Epithelial cell of proximal tubule (primary cell): ENCODE data around the gene HOXB9. TPM values are rescaled to one million over a fixed set of nuclear protein-coding genes. Genes with fewer than 3 reads are reported as not detected.
A peak's percentile ranks its signal among the peaks of the same experiment; 100 is the strongest.

Source experiments
- DNase-seq: peaks from one replicate; pipeline ENCODE4 v3.0.0-alpha.2; 2011; ENCODE audit warnings: low read depth
- H3K4me3 ChIP-seq: 2 replicates; pipeline ENCODE4 v1.5.1; 2011; ENCODE audit warnings: low read depth, mild to moderate bottlenecking, low read length
- total RNA-seq: library from RNA; depleted of rRNA; stranded (reverse); fragments of >200 nt; gene quantifications from 2 replicates; pipeline ENCODE4 v1.2.3, GENCODE V29; 2015
- TF ChIP-seq, protein P1 (sequence below): conservative IDR thresholded peaks from 2 replicates; pipeline ENCODE4 v1.5.1; 2012; ENCODE audit warnings: low read depth, mild to moderate bottlenecking, low read length

The HOXB9 gene
- total RNA-seq, 1 donor from 2014 or later, result 74.5 TPM

GRCh38 chr17:48609033-48609432, 17.1 kb downstream of the HOXB9 start:
- peak overlapping the region; percentile 86 for H3K4me3 ChIP-seq
- TF ChIP-seq, protein P1, sequence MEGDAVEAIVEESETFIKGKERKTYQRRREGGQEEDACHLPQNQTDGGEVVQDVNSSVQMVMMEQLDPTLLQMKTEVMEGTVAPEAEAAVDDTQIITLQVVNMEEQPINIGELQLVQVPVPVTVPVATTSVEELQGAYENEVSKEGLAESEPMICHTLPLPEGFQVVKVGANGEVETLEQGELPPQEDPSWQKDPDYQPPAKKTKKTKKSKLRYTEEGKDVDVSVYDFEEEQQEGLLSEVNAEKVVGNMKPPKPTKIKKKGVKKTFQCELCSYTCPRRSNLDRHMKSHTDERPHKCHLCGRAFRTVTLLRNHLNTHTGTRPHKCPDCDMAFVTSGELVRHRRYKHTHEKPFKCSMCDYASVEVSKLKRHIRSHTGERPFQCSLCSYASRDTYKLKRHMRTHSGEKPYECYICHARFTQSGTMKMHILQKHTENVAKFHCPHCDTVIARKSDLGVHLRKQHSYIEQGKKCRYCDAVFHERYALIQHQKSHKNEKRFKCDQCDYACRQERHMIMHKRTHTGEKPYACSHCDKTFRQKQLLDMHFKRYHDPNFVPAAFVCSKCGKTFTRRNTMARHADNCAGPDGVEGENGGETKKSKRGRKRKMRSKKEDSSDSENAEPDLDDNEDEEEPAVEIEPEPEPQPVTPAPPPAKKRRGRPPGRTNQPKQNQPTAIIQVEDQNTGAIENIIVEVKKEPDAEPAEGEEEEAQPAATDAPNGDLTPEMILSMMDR, result no peak
- no peak for DNase-seq

- TF ChIP-seq, protein P1, result no peak
These were observed 17.7 kb downstream of the HOXB9 start for GRCh38 chr17:48608494-48608834.

DNA sequence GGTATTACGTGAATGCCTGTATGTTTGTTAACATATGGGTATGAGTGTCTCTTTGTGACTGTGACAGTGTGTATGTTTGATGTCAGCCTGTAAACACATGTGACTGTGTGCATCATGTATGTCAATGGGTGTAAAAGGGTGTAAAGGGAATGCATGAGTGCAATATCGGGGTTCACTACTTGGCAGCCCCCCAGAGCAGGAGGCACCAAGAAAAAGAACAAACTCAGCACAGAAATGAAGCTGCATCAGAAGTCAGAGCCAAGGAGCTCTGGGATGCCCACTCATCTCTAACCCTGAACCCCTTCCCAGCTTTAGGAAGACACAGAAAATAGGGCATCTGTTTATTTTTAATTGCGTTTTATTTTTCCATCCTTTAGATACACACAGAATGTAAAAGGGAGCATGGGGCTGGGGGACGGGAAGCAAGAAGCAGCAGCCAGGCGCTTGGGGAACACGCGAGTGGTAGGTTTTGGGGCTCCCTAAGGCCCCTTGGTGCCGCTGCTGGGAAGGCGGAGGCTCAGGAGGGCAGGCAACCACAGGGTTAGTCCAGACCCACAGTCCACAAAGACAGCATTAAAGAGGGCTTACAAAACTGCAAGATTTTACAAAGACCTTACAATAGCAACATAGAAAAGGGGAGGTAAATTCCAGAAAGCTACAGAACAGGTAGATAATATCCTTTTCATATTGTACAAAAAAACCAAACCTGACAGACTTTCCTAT, 19.1 kb downstream of the HOXB9 start:
- H3K4me3 ChIP-seq, result peak overlapping the region; percentile 74
- TF ChIP-seq, protein P1, result no peak
- no peak for DNase-seq

More at GRCh38 chr17:48608494-48608834, 17.7 kb downstream of the HOXB9 start:
- DNase-seq, result no peak
- H3K4me3 ChIP-seq, result peak overlapping the region; percentile 86

- peak overlapping the region; percentile 74 for H3K4me3 ChIP-seq
- TF ChIP-seq, protein P1, result no peak
- DNase-seq, result no peak
These were observed 19.9 kb downstream of the HOXB9 start for GRCh38 chr17:48605991-48606891.

- DNase-seq, result no peak
- H3K4me3 ChIP-seq, result peak overlapping the region; percentile 74
- TF ChIP-seq, protein P1, result no peak
These were observed 20.7 kb downstream of the HOXB9 start for GRCh38 chr17:48605409-48605919.

DNA sequence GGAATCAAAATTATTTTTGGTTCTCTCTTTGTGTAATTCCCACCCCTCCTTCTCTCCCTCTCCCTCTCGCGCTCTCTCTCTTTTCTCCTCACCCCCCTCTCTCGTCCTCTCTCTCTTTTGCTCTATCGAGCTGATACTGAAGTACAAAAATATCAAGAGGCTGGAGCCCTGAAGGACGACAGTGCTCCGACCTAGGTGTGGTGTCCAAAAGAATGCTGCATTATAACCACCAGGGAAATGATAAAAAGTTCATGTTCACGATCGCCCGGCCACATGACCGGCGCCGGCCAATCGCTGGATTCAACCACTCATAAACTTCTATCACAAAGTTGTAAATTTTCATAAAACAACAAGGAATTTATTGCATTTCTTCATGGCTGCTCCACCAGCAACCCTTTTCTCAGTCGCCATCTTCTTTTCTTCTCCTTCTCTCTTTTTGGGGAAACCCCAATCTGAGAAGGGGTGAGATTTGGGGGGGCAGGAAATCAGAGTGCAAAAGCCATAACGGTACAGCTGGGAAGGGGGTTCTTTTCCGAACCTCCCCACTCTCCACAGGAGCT, 21.3 kb downstream of the HOXB9 start, which contains the start of gene HOXB6:
Gene HOXB6 (minus strand): TSS at position 217 of the 560 bp plus-strand sequence. CDS start 6,836 bp downstream, outside the sequence.
- DNase-seq, result no peak
- TF ChIP-seq, protein P1, result no peak
- peak within 1 kb of the TSS; percentile 74 for H3K4me3 ChIP-seq
